Measurements from ENCODE around the gene MADCAM1.

- no peak for TF ChIP-seq CTCF (IDR thresholded peaks at IDR 0.05)
- no peak for TF ChIP-seq POLR2A (IDR thresholded peaks at IDR 0.05)
- no peak for TF ChIP-seq EP300 (IDR thresholded peaks at IDR 0.05)
Observed at GRCh38 chr19:482186-483041, 13.9 kb upstream of the MADCAM1 start.
